HT1080 (cell line): ENCODE measurements around the gene DNAH11. TPM values are rescaled to one million over a fixed set of nuclear protein-coding genes. Genes with fewer than 3 reads are reported as not detected.
"Not testable (repeated sequence)": the region's sequence is repeated elsewhere in the genome, so short reads cannot be mapped to it uniquely, and the experiment has no call there.

Source experiments
- DNase-seq: peaks from one replicate; pipeline ENCODE4 v3.0.0-alpha.2; 2015; ENCODE audit warnings: low read depth
- total RNA-seq: library from RNA; depleted of rRNA; stranded (reverse); fragments of >200 nt; shearing (Covaris generic); gene quantifications from 2 replicates; pipeline ENCODE4 v1.2.3, GENCODE V29; 2014

Gene DNAH11
- total RNA-seq, 1 experiment from 2014 or later: 7.5 TPM

GRCh38 chr7:21918216-21918615 lies 375.4 kb downstream of the DNAH11 start:
- DNase-seq: no peak

GRCh38 chr7:21920936-21921335 lies 378.1 kb downstream of the DNAH11 start:
- no peak for DNase-seq

DNA sequence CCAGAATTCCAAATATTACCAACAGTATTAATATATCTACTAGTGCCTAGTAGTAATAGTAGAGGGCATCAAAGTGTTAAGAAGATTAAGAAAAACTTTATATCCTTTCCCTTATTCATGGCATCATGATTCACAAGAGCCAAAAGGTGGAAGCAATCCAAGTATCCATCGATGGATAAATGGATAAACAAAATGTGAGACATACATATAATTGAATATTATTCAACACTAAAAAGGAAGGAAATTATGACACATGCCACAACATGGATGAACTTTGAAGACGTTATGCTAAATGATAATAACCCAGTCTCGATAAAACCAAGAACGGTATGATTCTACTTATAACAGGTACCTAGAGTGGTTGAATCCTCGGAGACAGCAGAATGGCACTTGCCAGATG lies 379.8 kb downstream of the DNAH11 start:
- no peak for DNase-seq

GRCh38 chr7:21923658-21924057 lies 380.8 kb downstream of the DNAH11 start:
- peak; percentile 25 for DNase-seq

DNA sequence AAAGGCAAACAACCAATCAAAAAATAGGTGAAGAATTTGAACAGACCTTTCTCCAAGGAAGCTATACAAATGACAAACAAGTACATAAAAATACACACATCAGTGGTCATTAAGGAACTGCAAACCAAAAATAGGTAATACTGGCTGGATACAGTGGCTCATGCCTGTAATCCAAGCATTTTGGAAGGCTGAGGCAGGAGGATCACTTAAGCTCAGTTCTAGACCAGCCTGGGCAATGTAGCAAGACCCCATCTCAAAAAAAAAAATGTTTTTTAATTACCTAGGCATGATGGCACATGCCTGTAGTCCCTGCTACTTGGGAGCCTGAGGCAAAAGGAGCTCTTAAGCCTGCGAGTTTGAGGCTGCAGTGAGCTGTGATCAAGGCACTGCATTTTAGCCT lies 383.6 kb downstream of the DNAH11 start:
- no peak for DNase-seq

- DNase-seq: no peak
Observed at GRCh38 chr7:21927693-21928092, 384.9 kb downstream of the DNAH11 start.

GRCh38 chr7:21933293-21933692 lies 390.5 kb downstream of the DNAH11 start:
- not testable (repeated sequence) for DNase-seq

GRCh38 chr7:21934808-21935207 lies 392.0 kb downstream of the DNAH11 start:
- no peak for DNase-seq

DNA sequence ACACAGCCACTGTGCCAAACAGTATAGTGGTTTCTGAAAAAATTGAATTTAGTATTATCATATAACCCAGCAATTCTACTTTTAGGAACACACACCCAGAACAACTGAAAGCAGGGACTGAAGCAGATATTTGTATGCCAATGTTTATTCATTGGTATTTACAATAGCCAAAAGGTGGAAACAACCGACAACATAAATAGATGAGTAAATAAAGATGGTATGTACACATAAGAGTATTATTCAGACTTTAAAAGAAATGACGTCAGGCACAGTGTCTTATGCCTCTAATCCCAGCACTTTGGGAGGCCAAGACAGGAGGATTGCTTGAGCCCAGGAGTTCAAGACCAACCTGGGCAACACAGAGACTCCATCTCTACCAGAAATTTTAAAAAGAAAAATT lies 395.6 kb downstream of the DNAH11 start:
- DNase-seq: no peak

DNA sequence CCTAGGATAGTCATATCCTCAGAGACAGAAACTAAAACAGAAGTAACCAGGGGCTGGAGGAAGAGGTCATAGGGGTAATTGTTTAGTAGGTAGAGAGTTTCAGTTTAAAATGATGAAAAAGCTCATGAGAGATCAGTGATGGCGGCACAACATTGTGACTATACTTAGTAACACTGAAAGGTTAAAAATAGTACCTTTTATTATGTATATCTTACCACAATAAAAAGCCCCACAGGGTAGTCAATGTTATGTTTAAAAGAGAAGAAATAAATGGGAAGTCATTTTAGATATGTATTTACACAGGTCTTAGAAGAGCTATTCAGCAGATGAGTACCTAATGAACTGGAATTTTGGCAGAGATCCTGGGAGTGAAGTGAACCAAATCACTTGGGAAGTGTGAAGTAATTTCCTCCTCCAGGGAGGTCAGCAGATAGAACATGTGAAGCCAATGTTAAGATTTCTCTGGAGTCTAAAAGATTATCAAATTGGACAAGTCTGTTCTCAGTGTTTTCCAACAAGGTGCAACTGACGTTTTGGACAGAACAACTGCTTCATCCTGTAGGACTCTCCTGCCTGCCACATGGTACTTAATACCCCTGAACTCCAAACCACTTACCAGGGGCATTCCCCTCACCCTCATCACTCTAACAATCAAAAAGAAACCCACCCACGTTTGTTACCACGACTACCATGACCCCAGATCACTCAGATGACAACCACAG lies 396.5 kb downstream of the DNAH11 start:
- DNase-seq: peak; percentile 13

- no peak for DNase-seq
Observed at GRCh38 chr7:21939858-21940372, 397.1 kb downstream of the DNAH11 start.

DNA sequence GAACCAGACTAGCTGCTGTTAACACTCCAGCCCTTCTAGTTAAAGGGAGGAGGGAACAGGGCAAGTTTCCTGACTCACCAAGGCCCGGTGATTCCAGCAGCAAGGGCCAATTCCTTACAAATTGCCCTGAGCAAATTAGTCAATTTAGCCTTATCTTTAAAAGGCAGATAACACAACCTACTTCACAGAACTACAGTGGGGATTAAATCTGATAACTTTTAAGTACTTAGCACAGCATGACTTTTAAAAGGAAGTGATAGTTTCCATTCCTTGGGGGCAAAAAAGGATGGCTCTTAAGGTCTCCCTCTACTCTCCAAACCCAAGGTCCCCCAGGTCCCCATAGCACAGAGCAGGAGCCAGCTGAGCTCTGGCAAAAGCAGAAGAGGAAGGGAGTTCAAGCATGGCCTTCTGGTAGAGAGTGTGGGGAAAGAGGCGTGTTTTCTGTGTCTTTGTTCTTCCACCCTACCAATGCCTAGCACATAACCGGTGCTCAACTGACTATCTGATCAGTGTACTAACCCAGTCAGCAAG lies 398.8 kb downstream of the DNAH11 start:
- no peak for DNase-seq

DNA sequence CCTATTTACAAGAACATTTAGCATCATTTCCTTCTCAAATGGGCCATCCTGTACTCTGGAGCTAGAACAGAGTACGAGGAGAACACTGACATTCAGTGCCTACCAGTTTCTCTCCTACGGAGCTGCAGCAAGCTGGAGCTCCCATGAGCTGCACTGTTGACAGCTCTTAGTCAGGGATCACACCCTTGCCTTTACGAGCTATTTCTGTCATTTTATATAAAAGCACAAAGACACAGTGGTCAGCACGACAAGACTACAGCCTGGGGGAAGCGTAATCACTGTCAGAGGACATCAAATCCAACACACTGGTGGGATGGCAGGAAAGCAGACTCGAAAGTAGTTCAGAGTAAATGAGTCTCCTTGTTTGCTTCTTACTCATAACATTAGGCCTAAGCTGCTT lies 400.1 kb downstream of the DNAH11 start:
- DNase-seq: no peak

DNA sequence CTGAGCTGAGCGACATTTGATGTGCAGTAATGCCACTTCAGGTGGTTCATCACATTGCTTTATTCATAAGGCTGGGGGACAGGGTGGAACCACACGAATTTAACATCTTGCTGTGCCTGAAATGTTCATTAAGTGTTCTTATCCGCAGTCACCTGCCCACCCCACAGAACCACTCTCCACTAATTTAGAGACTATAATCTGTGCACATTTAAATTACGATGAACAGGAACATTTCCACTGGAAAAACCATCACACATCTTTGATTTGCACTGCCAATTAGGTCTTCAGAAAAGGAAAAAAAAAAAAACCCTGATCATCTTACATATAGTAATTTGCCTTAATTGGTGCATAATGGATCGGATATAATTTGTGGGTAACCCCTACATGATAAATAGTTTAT lies 400.6 kb downstream of the DNAH11 start:
- DNase-seq: no peak

GRCh38 chr7:21944616-21945453 lies 402.0 kb downstream of the DNAH11 start:
- DNase-seq: peak; percentile 29

GRCh38 chr7:21945454-21946221 lies 402.8 kb downstream of the DNAH11 start, which contains the start of gene CDCA7L:
Gene CDCA7L, minus strand, starts transcription at chr7:21945899. Its CDS starts 95 bp downstream, at chr7:21945804.
- peak; percentile 74 for DNase-seq

DNA sequence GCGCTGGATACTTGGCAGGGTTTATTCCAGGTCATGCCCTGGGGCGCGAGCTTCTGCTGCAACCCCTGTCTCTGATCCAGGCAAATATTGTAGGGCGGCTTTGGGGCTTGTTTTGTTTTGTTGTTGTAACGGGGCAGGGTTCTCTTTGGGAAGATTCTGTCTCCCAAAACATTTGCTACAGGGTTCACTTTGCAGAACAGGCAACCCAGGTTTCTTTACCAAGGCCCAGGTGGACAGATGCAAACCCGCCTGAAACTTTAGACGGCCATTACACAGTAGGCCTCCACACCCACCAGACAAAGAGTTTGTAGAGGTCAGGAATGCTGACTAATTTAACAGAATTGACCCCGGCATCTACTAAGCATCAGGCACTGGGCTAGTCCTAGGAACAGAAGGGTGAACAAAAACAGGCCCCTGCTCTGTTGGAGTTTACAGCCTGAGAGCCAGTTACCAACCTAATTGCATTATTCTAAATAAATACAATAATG lies 403.4 kb downstream of the DNAH11 start:
- DNase-seq: no peak

DNA sequence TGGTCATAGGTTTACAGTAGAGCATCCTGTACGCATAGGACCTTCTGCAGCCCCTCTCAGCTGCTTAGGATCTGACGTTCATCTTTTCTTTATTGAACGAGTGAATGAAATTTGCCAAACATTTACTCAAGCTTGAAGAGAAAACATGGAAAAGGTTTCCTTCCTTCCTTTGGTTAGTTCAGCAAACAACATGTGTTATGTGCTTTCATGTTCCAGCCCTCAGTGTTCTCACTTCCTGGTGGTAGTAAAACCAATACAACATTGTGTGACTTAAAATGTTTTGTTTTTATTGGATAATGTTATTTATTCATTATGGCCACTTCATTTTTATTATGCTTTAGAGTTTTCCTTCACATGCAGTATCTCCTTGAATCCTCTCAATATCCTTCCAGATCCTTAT lies 404.2 kb downstream of the DNAH11 start:
- DNase-seq: no peak

DNA sequence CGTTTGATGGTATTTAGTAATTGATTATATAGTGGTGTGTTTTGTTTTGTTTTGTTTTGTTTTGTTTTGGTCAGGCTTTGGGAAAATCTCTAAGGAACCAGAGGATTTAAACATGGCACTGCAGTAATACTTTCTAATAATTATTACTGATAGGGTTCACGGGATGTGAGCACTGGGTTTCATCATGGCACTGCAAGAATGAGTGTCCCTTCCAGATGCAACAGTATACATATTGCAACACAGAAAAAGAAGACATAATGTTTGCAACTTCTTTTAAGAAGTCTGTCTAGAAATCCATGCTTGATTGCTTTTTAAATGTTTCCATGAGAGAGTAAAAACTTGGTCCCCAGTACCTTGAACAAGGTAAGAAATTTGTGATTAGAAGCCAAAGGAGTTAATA lies 405.1 kb downstream of the DNAH11 start:
- DNase-seq: no peak

- no peak for DNase-seq
Observed at GRCh38 chr7:21948364-21948763, 405.5 kb downstream of the DNAH11 start.

- DNase-seq: no peak
Observed at GRCh38 chr7:21948887-21949540, 406.2 kb downstream of the DNAH11 start.
